T-helper 17 cell (primary cell): Measurements from ENCODE around the gene LCNL1. TPM values are rescaled to one million over a fixed set of nuclear protein-coding genes. Genes with fewer than 3 reads are reported as not detected.

Experiments used
- ATAC-seq: fragments of 150-1000 bp; cut with Tn5 transposase; 2 replicates; pipeline ENCODE4 v1.10.0; 2021; ENCODE audit warnings: mild to moderate bottlenecking, moderate library complexity
- DNase-seq, 3 donors: peaks; one replicate each; pipeline versions ENCODE4 v3.0.0 to v3.0.0-alpha.2; 2020 to 2021
- H3K9me3 ChIP-seq: one replicate; pipeline ENCODE4 v1.7.0; 2013; ENCODE audit warnings: low read length, mild to moderate bottlenecking; ENCODE audit not compliant: control insufficient read depth, poor library complexity, severe bottlenecking
- H3K27ac Mint-ChIP-seq: one replicate; pipeline ENCODE4 v1.8.0; 2022; ENCODE audit warnings: mild to moderate bottlenecking, moderate library complexity, mixed read lengths
- H3K27me3 Mint-ChIP-seq: one replicate; pipeline ENCODE4 v1.8.0; 2022; ENCODE audit warnings: mixed read lengths
- H3K36me3 Mint-ChIP-seq: one replicate; pipeline ENCODE4 v1.8.0; 2022; ENCODE audit warnings: low read depth, mixed read lengths
- H3K4me1 Mint-ChIP-seq: one replicate; pipeline ENCODE4 v1.8.0; 2022; ENCODE audit warnings: mild to moderate bottlenecking, mixed read lengths
- H3K4me3 Mint-ChIP-seq: one replicate; pipeline ENCODE4 v1.8.0; 2022; ENCODE audit warnings: mild to moderate bottlenecking, moderate library complexity, mixed read lengths
- total RNA-seq, 4 donors: library from RNA in 2 of 4; stranded (reverse) in 2 of 4; gene quantifications; one replicate each; pipeline ENCODE4 v1.2.3 and lab custom pipeline; 2022 to 2026

The LCNL1 gene
- total RNA-seq, 2 donors from 2014 or later = 0.96 to 2.9 TPM

DNA sequence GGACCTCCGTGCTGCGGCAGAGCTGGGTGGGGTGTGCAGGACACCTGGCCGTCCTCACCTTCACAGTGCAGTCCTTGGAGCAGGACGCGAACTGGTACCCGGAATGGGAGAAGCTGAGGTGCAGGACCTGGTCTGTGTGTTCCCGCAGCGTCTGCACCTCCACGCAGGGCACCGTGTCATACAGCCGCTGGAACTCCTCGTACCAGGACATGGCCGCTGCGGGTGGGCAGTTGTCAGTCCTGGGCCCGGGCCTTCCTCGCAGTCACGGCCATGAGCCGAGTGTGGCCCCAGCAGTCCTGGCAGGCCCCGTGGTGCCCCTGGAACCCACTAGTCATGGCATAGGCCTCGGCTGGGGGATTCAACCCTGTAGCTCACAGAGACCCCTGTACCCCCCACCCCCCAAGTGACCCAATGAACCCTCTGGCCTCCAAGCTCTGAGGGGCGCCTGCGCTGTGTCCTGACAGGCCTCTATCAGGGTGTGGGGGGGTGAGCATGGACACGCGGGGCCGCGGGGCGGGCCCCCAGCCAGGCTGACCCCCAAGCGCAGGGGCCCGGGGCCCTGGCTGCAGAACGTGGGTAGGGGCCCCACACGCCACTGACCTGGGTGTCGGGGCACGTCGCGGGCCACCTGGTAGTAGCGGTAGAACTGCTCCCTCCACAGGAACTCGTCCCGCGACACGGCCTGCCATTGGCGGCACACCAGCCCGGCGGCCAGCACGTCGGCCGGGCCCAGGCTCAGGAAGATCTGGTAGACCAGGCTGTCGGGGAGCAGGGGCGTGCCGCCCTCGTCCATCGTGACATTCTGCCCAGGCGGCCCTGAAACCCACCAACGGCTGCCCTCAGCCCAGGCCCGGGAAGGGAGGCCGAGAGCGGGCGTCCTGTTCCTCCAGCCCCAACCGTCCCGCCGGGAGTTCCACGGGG, 39.2 kb upstream of the LCNL1 start:
- peaks cover 4% of the 10 kb centered on the region for H3K36me3 Mint-ChIP-seq
- H3K4me3 Mint-ChIP-seq = peak overlapping the region; percentile 85
- H3K9me3 ChIP-seq = no peaks in the 10 kb centered on the region
- ATAC-seq (peak; percentile 12), DNase-seq (no peak)
- no peak overlapping the region for H3K27ac Mint-ChIP-seq
- H3K4me1 Mint-ChIP-seq = peaks cover 4% of the 10 kb centered on the region
- no peaks in the 10 kb centered on the region for H3K27me3 Mint-ChIP-seq

GRCh38 chr9:136944212-136944518, 38.6 kb upstream of the LCNL1 start:
- Mint-ChIP-seq H3K36me3 (peaks cover 4% of the 10 kb centered on the region), H3K4me3 (peak overlapping the region; percentile 85), H3K4me1 (peaks cover 4% of the 10 kb centered on the region), H3K27ac (no peak overlapping the region), H3K27me3 (no peaks in the 10 kb centered on the region)
- no peak for DNase-seq
- H3K9me3 ChIP-seq = no peaks in the 10 kb centered on the region
- peak; percentile 40 for ATAC-seq

DNA sequence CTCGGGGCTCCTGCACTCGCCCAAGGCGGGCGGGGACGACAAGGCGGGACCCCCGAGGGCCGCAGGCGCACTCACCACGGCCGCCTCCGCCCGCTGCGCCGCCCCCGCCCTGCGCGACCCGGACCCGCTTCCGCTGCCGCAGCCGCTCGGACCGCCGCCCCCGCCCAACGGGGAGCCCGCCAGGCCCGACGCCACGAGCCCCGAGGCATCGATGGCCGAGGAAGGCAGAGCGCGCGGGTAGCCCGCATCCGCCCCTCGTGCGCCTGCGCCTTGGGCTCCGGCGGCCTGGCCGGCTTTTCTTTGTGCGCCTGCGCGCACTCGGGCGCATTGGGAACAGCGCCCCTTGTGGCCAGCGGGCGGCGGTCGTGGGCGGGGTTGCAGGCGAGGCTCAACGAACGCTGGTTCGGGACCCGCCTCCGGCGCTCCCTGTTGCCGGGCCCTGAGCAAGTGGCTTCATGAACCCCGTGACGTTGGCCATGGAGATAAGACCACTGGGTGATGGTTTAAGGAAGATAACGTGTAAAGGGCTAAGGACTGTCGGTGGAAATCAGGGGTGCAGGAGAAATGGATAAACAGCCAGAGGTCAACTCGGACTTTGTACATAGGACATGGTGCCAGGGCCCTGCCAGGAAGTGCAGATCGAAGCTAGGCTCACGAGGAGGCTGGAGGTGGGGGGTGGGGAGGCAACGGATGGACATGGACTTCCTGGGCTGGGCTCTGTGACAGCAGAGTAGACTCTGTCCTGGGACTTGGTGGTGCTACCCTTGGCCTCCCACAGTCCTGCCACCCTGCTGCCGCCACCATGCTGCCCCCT, 38.1 kb upstream of the LCNL1 start, which contains the start of the genes C8G and FBXW5:
Gene C8G, plus strand, starts transcription at position 725 of the 814 bp plus-strand sequence. Its CDS starts 78 bp downstream, at position 803.
Gene FBXW5, minus strand, starts transcription at position 220 of the 814 bp plus-strand sequence. CDS start 655 bp downstream, outside the sequence.
- H3K9me3 ChIP-seq = no peaks in the 10 kb centered on the region
- Mint-ChIP-seq H3K27ac (peak within 1 kb of the TSS; percentile 87), H3K36me3 (no peaks in the 10 kb centered on the region), H3K4me1 (peaks cover 4% of the 10 kb centered on the region), H3K4me3 (peak within 1 kb of the TSS; percentile 85), H3K27me3 (no peaks in the 10 kb centered on the region)
- peak; percentile 87 for ATAC-seq
- DNase-seq = peak; percentile 92 to 95 (median 94)

- Mint-ChIP-seq H3K36me3 (no peaks in the 10 kb centered on the region), H3K27ac (peak overlapping the region; percentile 87), H3K4me3 (peak overlapping the region; percentile 85)
These were observed 37.2 kb upstream of the LCNL1 start for GRCh38 chr9:136945333-136946227.

GRCh38 chr9:136946228-136947027, 36.4 kb upstream of the LCNL1 start:
- H3K4me3 Mint-ChIP-seq = no peak overlapping the region
- peak in 1 of 3 donors; percentile 9 for DNase-seq
- H3K27me3 Mint-ChIP-seq = no peaks in the 10 kb centered on the region
- ATAC-seq = no peak
- H3K9me3 ChIP-seq = no peaks in the 10 kb centered on the region
- no peak overlapping the region for H3K27ac Mint-ChIP-seq
- peaks cover 6% of the 10 kb centered on the region for H3K4me1 Mint-ChIP-seq
- H3K36me3 Mint-ChIP-seq = no peaks in the 10 kb centered on the region

More at GRCh38 chr9:136945333-136946227, 37.2 kb upstream of the LCNL1 start:
- H3K9me3 ChIP-seq = no peaks in the 10 kb centered on the region
- Mint-ChIP-seq H3K4me1 (peaks cover 6% of the 10 kb centered on the region), H3K27me3 (no peaks in the 10 kb centered on the region)
- DNase-seq (peak in 1 of 3 donors; percentile 8), ATAC-seq (no peak)

DNA sequence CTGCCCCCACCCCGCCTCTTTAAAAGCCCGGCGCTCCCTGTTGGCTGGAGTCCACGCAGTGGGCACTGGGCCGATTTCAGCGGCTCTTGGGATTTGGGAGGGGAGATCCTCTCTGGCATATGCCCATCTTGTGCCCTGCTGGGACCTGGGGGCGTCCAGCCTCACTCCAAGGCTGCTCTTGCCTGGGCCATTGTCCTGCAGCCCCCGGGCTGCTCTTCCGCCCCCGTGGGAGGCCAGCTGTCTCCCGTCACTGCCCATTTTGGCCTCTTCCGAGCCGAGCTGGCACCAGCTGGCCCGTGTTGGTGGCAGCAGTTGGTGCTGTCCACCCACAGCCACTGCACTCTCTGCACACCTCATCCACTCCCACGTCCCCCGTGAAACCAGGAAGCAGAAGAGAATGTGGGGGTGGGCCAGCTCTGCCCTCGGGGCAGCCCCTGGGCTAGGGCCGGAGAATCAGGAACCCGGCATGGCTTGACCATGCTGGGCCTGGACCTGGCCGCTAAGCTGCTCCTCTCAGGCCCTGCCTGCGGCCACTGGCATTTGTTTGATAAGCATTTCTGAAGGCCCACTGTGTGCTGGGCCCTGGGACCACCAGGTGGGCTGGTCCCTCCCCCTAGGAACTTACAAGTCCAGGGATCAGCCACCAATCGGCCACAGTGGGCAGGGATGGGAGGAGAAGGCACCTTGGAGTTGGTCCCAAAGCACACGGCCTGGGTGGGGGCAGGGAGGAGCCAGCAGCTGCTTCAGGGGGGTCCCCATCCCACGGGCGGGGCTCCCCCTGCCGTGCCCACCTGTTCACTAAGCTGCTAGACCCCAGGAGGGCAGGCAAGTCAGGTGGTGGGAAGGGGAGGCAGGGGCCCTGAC, 35.5 kb upstream of the LCNL1 start:
- no peaks in the 10 kb centered on the region for H3K9me3 ChIP-seq
- Mint-ChIP-seq H3K27me3 (no peaks in the 10 kb centered on the region), H3K36me3 (no peaks in the 10 kb centered on the region), H3K27ac (no peak overlapping the region), H3K4me3 (no peak overlapping the region), H3K4me1 (peaks cover 6% of the 10 kb centered on the region)
- ATAC-seq = no peak
- peak in 1 of 3 donors; percentile 10 for DNase-seq

DNA sequence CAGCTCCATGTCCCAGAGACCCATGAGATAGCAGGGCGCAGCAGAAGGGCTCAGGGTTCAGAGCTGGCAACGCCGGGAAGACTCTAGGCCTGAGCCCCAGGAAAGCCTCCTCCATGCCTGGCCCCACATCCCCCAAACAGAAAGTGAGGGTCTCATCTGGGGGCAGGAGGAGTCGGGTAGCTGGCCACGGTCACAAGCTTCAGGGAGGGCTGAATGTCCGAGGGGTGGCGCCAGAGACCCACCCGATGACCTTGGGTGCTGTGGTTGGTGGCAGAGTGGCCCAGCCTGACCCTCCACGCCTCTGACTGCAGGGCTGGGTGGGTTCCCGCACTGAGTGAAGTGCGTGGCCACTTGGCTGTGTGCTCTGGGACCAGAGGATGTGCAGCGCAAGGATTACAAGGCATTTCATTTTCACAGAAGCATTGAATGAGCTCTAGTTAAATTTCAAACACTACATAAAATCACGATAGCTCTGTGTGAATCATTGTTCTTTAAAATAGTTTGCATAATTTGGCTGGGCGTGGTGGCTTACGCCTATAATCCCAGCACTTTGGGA, 34.8 kb upstream of the LCNL1 start:
- no peak overlapping the region for H3K27ac Mint-ChIP-seq
- H3K4me3 Mint-ChIP-seq = peak overlapping the region; percentile 89
- H3K4me1 Mint-ChIP-seq = peaks cover 6% of the 10 kb centered on the region
- no peaks in the 10 kb centered on the region for H3K9me3 ChIP-seq
- no peak for ATAC-seq
- no peaks in the 10 kb centered on the region for H3K27me3 Mint-ChIP-seq
- H3K36me3 Mint-ChIP-seq = no peaks in the 10 kb centered on the region
- peak in 1 of 3 donors; percentile 10 for DNase-seq

- Mint-ChIP-seq H3K4me3 (peak overlapping the region; percentile 89), H3K27ac (peak overlapping the region; percentile 60), H3K4me1 (peaks cover 6% of the 10 kb centered on the region), H3K27me3 (no peaks in the 10 kb centered on the region), H3K36me3 (no peaks in the 10 kb centered on the region)
- peak in 1 of 3 donors; percentile 16 for DNase-seq
- no peaks in the 10 kb centered on the region for H3K9me3 ChIP-seq
- ATAC-seq = no peak
These were observed 33.5 kb upstream of the LCNL1 start for GRCh38 chr9:136949239-136949816.

DNA sequence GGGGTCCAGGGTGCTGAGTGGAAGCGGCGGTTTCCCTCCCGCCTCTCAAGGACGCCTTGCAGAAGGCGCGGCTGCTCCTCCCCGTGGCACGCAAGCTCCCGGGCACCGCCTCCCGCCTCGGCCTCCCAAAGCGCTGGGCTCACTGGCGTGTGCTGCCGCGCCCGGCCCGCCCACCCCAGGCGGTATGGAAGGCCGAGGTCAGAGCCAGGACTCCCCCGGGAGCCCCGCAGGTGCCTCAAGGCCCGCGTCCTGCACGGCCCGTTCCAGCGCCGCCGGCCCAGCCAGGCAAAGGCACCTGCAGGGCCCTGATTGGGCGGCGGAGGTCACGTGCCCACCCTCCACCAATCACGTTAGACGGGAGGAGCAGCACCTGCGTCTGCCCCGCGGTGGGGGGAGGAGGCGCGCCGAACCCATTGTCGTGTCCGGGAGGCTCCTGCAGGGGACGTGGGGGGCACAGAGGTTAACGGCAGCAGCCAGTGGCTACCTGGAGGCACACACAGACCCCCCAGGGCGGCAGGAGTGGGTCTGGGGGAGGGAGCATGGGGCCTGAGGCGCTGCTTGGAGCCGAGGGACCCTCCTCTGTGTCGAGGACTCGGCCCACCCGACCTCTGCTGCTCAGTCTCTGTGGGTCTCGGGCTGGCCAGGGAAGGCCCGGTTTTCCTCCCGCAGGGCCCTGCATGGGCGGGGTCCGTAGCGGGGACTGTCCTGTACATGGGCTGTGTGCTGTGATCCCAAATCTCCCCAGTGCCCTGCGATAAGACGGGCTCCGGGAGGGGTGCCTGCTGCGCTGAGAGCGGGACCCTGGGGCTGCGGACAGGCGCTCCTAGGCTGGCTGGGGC, 32.8 kb upstream of the LCNL1 start:
- peaks cover 6% of the 10 kb centered on the region for H3K4me1 Mint-ChIP-seq
- no peaks in the 10 kb centered on the region for H3K27me3 Mint-ChIP-seq
- H3K27ac Mint-ChIP-seq = peak overlapping the region; percentile 60
- peak overlapping the region; percentile 92 for H3K4me3 Mint-ChIP-seq
- peak; percentile 98 for ATAC-seq
- no peaks in the 10 kb centered on the region for H3K9me3 ChIP-seq
- peak; percentile 92 to 93 (median 93) for DNase-seq
- H3K36me3 Mint-ChIP-seq = no peaks in the 10 kb centered on the region

GRCh38 chr9:136950656-136951276, 32.0 kb upstream of the LCNL1 start:
- no peak for ATAC-seq
- peak overlapping the region; percentile 92 for H3K4me3 Mint-ChIP-seq

More at GRCh38 chr9:136950656-136951276, 32.0 kb upstream of the LCNL1 start:
- H3K9me3 ChIP-seq = no peaks in the 10 kb centered on the region
- Mint-ChIP-seq H3K36me3 (no peaks in the 10 kb centered on the region), H3K4me1 (peaks cover 9% of the 10 kb centered on the region), H3K27me3 (no peaks in the 10 kb centered on the region), H3K27ac (peak overlapping the region; percentile 60)
- DNase-seq = no peak
